ENCODE results near the gene GET4. TPM values are rescaled to one million over a fixed set of nuclear protein-coding genes. Genes with fewer than 3 reads are reported as not detected.
"Not testable (repeated sequence)": the region's sequence is repeated elsewhere in the genome, so short reads cannot be mapped to it uniquely, and the experiment has no call there.

Gene GET4
- total RNA-seq, 4 donors from 2014 or later: 6.1 to 39.4 (median 26.7) TPM

- no peak for TF ChIP-seq POLR2A (IDR thresholded peaks at IDR 0.05)
- no peak for TF ChIP-seq CTCF (IDR thresholded peaks at IDR 0.05)
- H3K36me3 ChIP-seq: no peaks in the 10 kb centered on the region
- intact Hi-C loops (cut with DNase I; ENCODE audit: low total_unique reads): no loop called here
These were observed 62.3 kb downstream of the GET4 start for GRCh38 chr7:938546-939185.

DNA sequence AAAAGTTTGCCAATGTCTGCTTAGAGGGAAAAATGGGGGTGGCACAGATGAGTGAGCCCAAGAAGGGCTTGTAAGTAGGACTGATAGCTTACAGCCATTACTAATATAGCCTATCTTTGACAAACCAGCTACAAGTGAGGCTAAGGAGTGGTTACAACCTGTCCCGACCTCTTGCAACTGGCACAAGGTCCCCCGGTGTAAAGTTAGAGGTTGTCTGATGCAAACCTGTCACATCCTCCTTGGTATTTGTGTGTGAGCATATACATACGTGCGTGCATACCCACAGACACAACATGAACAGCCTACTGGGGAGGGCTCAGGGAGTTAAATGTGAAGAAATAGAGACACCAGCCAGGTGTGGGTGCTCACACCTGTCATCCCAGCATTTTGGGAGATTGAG is 63.5 kb downstream of the GET4 start:
- intact Hi-C loops (cut with DNase I; ENCODE audit: low total_unique reads): no loop called here
- Histone ChIP-seq H3K27ac (no peak overlapping the region), H3K27me3 (no peaks in the 10 kb centered on the region), H3K4me1 (no peaks in the 10 kb centered on the region), H3K4me3 (no peak overlapping the region), H3K9me3 (no peaks in the 10 kb centered on the region), H3K36me3 (no peaks in the 10 kb centered on the region)
- no peak for DNase-seq
- TF ChIP-seq CTCF (IDR thresholded peaks at IDR 0.05) (no peak), POLR2A (IDR thresholded peaks at IDR 0.05) (no peak)

More at GRCh38 chr7:938546-939185, 62.3 kb downstream of the GET4 start:
- H3K27ac ChIP-seq: no peak overlapping the region
- no peak for DNase-seq
- no peaks in the 10 kb centered on the region for H3K27me3 ChIP-seq
- H3K4me3 ChIP-seq: no peak overlapping the region
- no peaks in the 10 kb centered on the region for H3K9me3 ChIP-seq
- no peaks in the 10 kb centered on the region for H3K4me1 ChIP-seq

- no peaks in the 10 kb centered on the region for H3K27me3 ChIP-seq
- H3K27ac ChIP-seq: no peak overlapping the region
- DNase-seq: no peak
- TF ChIP-seq CTCF (IDR thresholded peaks at IDR 0.05) (no peak), POLR2A (IDR thresholded peaks at IDR 0.05) (no peak)
- intact Hi-C loops (cut with DNase I; ENCODE audit: low total_unique reads): no loop called here
- H3K4me1 ChIP-seq: no peaks in the 10 kb centered on the region
- H3K36me3 ChIP-seq: no peaks in the 10 kb centered on the region
- no peak overlapping the region for H3K4me3 ChIP-seq
- H3K9me3 ChIP-seq: no peaks in the 10 kb centered on the region
These were observed 64.5 kb downstream of the GET4 start for GRCh38 chr7:940599-941408.

DNA sequence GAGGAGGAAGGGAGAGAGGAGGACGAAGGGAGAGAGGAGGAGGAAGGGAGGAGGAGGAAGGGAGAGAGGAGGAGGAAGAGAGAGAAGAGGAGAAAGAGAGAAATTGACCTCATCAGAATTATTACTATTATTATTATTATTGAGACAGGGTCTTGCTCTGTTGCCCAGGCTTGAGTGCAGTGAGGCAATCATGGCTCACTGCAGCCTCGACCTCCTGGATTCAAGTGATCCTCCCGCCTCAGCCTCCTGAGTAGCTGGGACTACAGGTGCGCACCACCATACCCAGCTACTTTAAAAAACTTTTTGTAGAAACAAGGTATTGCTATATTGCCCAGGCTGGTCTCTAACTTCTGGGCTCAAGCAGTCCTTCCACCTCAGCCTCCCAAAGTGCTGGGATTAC is 67.4 kb downstream of the GET4 start:
- H3K4me3 ChIP-seq; H3K4me1 ChIP-seq; H3K27ac ChIP-seq; DNase-seq; H3K36me3 ChIP-seq; H3K27me3 ChIP-seq; H3K9me3 ChIP-seq; intact Hi-C loops (cut with DNase I; ENCODE audit: low total_unique reads): not testable (repeated sequence)

DNA sequence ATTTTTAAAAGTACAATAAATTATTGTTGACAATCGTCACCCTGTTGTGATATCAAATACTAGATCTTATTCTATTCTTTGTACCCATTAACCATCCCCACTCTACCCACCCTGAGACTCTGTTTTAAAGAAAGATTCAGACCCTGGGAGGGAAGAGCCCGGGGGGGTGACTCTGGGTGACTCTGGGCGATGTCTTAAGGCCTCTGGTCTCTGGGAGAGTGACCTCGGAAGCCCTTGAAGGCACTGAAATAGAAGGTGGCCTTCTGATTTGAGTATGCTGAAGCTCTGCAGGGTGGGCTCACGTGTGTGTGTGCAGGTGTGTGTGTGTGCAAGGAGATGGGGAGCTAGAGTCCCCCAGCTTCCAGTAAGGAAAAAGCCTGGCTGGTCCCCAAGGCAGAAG is 68.4 kb downstream of the GET4 start:
- H3K27ac ChIP-seq: no peak overlapping the region
- no peak for DNase-seq
- no peaks in the 10 kb centered on the region for H3K27me3 ChIP-seq
- H3K9me3 ChIP-seq: no peaks in the 10 kb centered on the region
- no peak for TF ChIP-seq CTCF (IDR thresholded peaks at IDR 0.05)
- no peak for TF ChIP-seq POLR2A (IDR thresholded peaks at IDR 0.05)
- no peak overlapping the region for H3K4me3 ChIP-seq
- intact Hi-C loops (cut with DNase I; ENCODE audit: low total_unique reads): no loop called here
- no peaks in the 10 kb centered on the region for H3K36me3 ChIP-seq
- H3K4me1 ChIP-seq: no peaks in the 10 kb centered on the region
